ENCODE measurements around the gene CDK1.

Gene CDK1

GRCh38 chr10:60742512-60742911 is 35.8 kb upstream of the CDK1 start:
- H3K4me1 ChIP-seq, result no peaks in the 10 kb centered on the region
- TF ChIP-seq CTCF (IDR thresholded peaks at IDR 0.05), result no peak
- no peak overlapping the region for H3K27ac ChIP-seq
- H3K27me3 ChIP-seq, result no peaks in the 10 kb centered on the region
- no peak overlapping the region for H3K4me3 ChIP-seq
- intact Hi-C loops (cut with DNase I; ENCODE audit: low total_unique reads), result no loop called here
- no peak for DNase-seq
- H3K9me3 ChIP-seq, result no peaks in the 10 kb centered on the region
- H3K36me3 ChIP-seq, result no peaks in the 10 kb centered on the region

- Histone ChIP-seq H3K36me3 (no peaks in the 10 kb centered on the region), H3K4me1 (no peaks in the 10 kb centered on the region), H3K27me3 (no peaks in the 10 kb centered on the region), H3K9me3 (no peaks in the 10 kb centered on the region), H3K4me3 (no peak overlapping the region), H3K27ac (no peak overlapping the region)
- no peak for DNase-seq
- intact Hi-C loops (cut with DNase I; ENCODE audit: low total_unique reads), result no loop called here
- no peak for TF ChIP-seq CTCF (IDR thresholded peaks at IDR 0.05)
Observed at GRCh38 chr10:60747817-60748469, 30.3 kb upstream of the CDK1 start.

GRCh38 chr10:60753152-60753551 is 25.1 kb upstream of the CDK1 start:
- H3K4me3 ChIP-seq, result no peak overlapping the region
- TF ChIP-seq CTCF (IDR thresholded peaks at IDR 0.05), result no peak
- no peaks in the 10 kb centered on the region for H3K4me1 ChIP-seq
- no peaks in the 10 kb centered on the region for H3K9me3 ChIP-seq
- intact Hi-C loops (cut with DNase I; ENCODE audit: low total_unique reads), result no loop called here
- peaks cover 0 to 3% of the 10 kb centered on the region in 2 donors for H3K27me3 ChIP-seq
- no peak for DNase-seq
- no peak overlapping the region for H3K27ac ChIP-seq
- no peaks in the 10 kb centered on the region for H3K36me3 ChIP-seq

- Histone ChIP-seq H3K27ac (no peak overlapping the region), H3K9me3 (no peaks in the 10 kb centered on the region), H3K4me3 (no peak overlapping the region), H3K27me3 (peaks cover 0 to 3% of the 10 kb centered on the region in 2 donors), H3K4me1 (no peaks in the 10 kb centered on the region), H3K36me3 (no peaks in the 10 kb centered on the region)
- TF ChIP-seq CTCF (IDR thresholded peaks at IDR 0.05), result no peak
- intact Hi-C loops (cut with DNase I; ENCODE audit: low total_unique reads), result no loop called here
- DNase-seq, result no peak
Observed at GRCh38 chr10:60753817-60754216, 24.5 kb upstream of the CDK1 start.

GRCh38 chr10:60757420-60757895 is 20.8 kb upstream of the CDK1 start:
- no peaks in the 10 kb centered on the region for H3K9me3 ChIP-seq
- TF ChIP-seq CTCF (IDR thresholded peaks at IDR 0.05), result no peak

More at GRCh38 chr10:60757420-60757895, 20.8 kb upstream of the CDK1 start:
- Histone ChIP-seq H3K4me3 (no peak overlapping the region), H3K4me1 (no peaks in the 10 kb centered on the region), H3K36me3 (no peaks in the 10 kb centered on the region), H3K27ac (no peak overlapping the region), H3K27me3 (peaks cover 0 to 3% of the 10 kb centered on the region in 2 donors)
- no peak for DNase-seq
- intact Hi-C loops (cut with DNase I; ENCODE audit: low total_unique reads), result no loop called here

Data from tibial artery (tissue), 4 donors.